ENCODE measurements around the gene EDEM2.

DNA sequence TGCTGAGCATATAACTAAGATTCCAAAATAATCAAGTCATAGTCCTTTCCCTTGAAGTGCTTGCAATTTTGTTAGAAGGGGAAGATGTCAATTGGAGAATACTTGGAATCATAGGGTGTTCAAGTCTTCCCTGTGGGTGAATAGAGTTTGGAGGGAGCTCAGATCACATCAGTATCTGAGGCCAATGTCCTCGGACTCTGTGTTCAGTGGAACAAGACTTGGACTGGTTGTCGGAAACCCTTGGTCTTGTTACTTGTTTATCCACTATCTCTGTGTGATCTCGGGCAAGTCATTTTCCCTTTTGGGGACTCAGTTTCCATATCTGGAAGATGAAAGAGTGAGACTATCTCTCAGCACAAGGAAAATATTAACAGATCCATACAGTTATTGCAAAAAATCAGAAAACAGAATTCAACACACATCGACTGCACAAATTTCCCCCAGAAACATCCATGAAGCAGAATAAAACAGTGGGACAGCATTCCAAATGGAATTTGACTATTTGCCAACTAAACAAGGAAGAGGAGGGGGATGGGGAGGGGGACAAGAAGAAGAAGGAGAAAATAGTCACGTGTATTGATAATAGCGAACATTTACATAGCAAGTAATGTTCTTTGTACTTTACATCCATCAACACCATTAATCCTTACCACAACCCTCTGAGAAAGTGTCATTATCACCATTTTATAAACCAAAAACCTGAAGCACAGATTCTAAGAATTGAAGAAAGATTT, 3.9 kb upstream of the EDEM2 start:
- no peak for TF ChIP-seq TAF1 (IDR thresholded peaks at IDR 0.05; ENCODE audit: borderline replicate concordance, low read depth, low read length)
- no peak for TF ChIP-seq POLR2A (IDR thresholded peaks at IDR 0.05; ENCODE audit: low read depth, low read length)
